GDM1 (cell line): ENCODE measurements around the gene METTL27.
"Not testable (repeated sequence)": the region's sequence is repeated elsewhere in the genome, so short reads cannot be mapped to it uniquely, and the experiment has no call there.

Source experiments
- DNase-seq: peaks from one replicate; lab custom pipeline; 2025; lab: John Stamatoyannopoulos, UW

The METTL27 gene

GRCh38 chr7:73838642-73839041 is 3.7 kb downstream of the METTL27 start:
- DNase-seq: no peak

GRCh38 chr7:73837167-73837566 is 5.1 kb downstream of the METTL27 start:
- DNase-seq: not testable (repeated sequence)

DNA sequence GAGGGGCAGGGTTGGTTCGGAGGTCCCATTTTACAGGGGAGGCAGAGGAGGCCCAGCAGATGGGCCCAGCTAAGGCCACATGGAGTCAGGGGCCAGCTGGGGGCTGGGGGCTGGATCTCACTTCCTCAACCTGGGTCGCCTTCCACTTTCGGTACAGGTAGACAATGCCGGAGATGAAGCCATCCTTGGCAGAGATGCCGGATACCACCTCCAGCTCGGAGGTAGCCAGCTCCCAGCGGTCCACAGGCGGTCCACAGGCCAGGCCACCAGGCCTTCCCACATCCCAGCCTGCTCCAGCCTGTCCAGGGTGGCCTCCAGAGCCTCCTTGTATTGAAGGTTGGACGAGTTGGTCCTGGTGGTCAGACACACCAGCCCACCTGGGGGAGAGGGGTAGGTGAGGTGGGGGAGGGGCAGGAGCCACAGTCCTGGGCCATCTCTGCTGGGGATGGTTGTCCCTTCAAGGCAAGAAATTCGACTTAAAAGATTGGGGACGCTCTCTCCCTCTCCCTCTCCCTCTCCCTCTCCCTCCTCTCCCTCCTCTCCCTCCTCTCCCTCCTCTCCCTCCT is 7.6 kb downstream of the METTL27 start:
- DNase-seq: no peak

GRCh38 chr7:73833251-73833919 is 8.9 kb downstream of the METTL27 start:
- DNase-seq: no peak

DNA sequence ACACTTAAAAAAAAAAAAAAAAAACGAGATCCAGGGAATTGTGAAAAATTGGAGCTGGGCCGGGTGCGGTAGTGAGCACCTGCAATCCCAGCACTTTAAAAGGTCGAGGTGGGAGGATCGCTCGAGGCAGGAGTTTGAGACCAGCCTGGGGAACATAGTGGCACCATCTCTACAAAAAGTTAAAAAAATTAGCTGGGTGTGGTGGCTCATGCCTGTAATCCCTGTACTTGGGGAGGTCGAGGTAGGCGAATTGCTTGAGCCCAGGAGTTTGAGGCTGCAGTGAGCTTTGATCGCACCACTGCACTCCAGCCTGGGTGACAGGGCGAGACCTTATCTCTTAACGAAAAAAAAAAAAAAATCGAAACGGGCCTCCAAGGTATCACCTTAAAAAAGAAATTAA is 9.5 kb downstream of the METTL27 start:
- DNase-seq: no peak

DNA sequence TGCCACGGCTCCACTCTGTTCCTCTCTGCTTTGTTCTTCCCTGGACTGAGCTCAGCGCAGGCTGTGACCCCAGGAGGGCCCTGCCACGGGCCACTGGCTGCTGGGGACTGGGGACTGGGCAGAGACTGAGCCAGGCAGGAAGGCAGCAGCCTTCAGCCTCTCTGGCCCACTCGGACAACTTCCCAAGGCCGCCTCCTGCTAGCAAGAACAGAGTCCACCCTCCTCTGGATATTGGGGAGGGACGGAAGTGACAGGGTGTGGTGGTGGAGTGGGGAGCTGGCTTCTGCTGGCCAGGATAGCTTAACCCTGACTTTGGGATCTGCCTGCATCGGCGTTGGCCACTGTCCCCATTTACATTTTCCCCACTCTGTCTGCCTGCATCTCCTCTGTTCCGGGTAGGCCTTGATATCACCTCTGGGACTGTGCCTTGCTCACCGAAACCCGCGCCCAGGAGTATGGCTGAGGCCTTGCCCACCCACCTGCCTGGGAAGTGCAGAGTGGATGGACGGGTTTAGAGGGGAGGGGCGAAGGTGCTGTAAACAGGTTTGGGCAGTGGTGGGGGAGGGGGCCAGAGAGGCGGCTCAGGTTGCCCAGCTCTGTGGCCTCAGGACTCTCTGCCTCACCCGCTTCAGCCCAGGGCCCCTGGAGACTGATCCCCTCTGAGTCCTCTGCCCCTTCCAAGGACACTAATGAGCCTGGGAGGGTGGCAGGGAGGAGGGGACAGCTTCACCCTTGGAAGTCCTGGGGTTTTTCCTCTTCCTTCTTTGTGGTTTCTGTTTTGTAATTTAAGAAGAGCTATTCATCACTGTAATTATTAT is 10.3 kb downstream of the METTL27 start:
- DNase-seq: no peak

DNA sequence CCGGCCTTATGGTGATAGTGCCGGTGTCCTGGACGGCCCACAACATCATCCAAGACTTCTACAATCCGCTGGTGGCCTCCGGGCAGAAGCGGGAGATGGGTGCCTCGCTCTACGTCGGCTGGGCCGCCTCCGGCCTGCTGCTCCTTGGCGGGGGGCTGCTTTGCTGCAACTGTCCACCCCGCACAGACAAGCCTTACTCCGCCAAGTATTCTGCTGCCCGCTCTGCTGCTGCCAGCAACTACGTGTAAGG is 10.8 kb downstream of the METTL27 start:
- no peak for DNase-seq

- DNase-seq: no peak
Observed at GRCh38 chr7:73830681-73831583, 11.4 kb downstream of the METTL27 start, which contains the start of gene CLDN4. Gene CLDN4, plus strand, starts transcription at chr7:73830996. Its CDS starts 206 bp downstream, at chr7:73831202.

DNA sequence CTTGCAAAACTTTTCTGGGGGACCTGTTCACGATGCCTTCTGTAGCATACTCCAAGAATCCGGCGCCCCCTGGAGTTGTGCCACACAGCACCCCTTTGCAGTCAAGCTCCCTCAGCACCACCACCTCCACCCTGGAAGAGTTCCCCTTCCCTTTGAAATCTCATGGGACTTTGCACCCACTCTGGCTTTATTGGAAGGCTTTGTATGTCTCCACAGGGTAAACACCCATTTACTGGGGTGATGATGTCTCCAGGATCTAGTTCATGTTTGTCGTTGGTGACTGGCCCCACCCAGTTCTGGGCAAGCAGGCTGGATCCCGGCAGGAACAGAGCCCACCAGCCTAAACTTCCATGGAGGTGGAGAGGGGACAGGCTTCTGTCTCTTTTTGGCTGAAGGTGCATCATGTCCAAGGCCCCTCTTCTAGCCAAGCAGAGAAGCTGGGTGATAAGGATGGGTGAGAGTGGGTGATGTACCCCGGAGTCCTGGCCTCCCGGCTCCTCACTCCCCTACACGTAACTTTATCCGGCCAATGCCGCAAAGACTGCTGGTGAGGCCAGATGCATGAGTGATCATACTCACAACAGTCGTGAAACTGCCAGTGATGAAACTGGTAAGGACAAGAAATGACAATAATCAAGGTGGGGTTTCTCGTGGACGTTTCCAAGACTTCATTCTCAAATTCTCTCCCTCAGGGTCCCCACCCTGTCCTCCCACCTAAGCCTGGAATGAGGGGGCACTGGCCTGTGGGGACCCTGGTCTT is 12.2 kb downstream of the METTL27 start:
- DNase-seq: no peak

GRCh38 chr7:73829505-73829904 is 12.8 kb downstream of the METTL27 start:
- DNase-seq: no peak

GRCh38 chr7:73828972-73829371 is 13.3 kb downstream of the METTL27 start:
- no peak for DNase-seq

DNA sequence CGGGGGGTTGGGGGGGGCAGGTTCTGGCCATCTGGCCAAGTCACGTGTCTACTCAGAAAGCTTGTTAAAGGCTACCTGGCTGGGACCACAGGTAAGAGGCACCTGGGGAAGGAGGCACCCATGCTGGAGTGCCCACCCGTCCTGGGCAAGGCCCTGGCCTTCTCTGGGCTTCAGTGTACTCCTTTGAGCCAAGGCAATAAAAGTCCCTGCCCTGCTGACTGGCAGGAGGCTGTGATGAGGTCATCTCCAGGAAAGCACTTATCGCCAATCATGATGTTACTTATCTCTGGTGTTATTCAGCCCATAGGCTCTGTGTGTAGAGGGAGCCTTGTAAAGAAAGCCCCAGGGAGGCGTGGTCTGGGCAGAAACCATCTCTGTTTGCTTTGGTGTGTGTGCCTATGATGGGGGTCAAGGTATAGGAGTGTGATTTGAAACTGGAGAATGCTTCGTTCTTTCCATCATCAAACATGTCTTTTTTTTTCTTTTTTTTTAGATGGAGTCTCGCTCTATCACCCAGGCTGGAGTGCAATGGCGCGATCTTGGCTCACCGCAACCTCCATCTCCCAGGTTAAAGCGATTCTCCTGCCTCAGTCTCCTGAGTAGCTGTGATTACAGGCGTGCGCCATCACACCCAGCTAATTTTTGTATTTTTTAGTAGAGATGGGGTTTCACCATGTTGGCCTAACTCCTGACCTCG is 14.1 kb downstream of the METTL27 start:
- DNase-seq: no peak

DNA sequence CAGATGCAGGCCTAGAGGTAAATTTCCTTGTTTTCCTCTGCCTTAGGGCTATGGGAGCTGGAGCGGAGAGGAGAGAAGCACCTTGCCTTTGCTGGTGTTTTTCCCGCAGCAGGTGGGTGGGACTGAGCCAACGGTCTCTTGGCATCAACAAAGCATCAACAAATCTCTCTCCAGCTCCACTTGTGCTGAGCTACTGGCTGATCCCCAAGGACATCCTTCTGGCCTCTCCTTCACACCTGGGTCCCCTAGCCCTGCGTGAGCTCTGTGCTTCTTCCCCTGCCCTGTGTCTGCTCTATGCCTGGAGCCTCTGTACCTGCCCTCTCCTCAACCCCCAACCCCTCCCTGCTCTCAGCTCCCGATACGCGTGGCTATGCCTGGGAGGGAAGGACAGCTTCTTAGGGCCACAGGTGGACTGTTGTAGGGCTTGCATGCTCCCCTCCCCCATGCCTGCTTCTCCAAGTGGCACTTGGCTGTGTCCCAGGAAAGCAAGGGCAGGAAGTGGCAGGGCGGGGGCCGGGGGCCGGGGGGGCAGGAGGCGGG is 14.7 kb downstream of the METTL27 start:
- DNase-seq: no peak

GRCh38 chr7:73824986-73825385 is 17.3 kb downstream of the METTL27 start:
- no peak for DNase-seq

GRCh38 chr7:73823873-73824592 is 18.3 kb downstream of the METTL27 start:
- DNase-seq: no peak

DNA sequence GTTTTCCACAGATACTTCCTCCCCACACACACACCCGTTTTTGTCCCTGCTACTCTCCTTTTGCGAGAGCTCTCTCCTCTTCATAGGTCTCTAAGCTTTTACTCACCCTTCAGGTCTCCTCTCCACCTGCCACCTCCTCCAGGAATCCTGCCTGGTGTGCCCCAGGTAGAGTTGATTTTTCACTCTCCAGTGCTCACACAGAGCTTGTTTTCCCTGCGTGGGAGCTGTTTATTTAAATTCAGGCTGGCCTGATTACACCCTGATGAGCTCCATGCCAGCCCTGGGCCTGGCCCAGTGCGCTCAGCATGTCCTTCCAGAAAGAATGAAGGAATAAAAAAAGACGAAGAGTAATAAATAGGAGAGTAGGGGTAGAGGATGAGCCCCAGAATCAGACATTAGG is 19.1 kb downstream of the METTL27 start:
- DNase-seq: no peak

GRCh38 chr7:73822319-73823173 is 19.8 kb downstream of the METTL27 start:
- no peak for DNase-seq

GRCh38 chr7:73821597-73822285 is 20.6 kb downstream of the METTL27 start:
- not testable (repeated sequence) for DNase-seq
